Urinary bladder (tissue), 4 donors: ENCODE measurements around the gene COL19A1. TPM values are rescaled to one million over a fixed set of nuclear protein-coding genes. Genes with fewer than 3 reads are reported as not detected.

Source experiments
- DNase-seq: peaks from one replicate; pipeline ENCODE4 v3.0.0-alpha.2; 2015; ENCODE audit errors: extremely low spot score
- H3K27ac ChIP-seq: one replicate; pipeline ENCODE4 v1.5.1; 2013; ENCODE audit warnings: low read depth, mild to moderate bottlenecking, moderate library complexity
- H3K36me3 ChIP-seq: one replicate; pipeline ENCODE4 v1.6.1; 2013; ENCODE audit warnings: mild to moderate bottlenecking, moderate library complexity; ENCODE audit not compliant: insufficient read depth
- H3K4me1 ChIP-seq: one replicate; pipeline ENCODE4 v1.6.1; 2013; ENCODE audit warnings: mild to moderate bottlenecking, moderate library complexity; ENCODE audit not compliant: insufficient read depth
- H3K4me3 ChIP-seq: one replicate; pipeline ENCODE4 v1.5.1; 2013; ENCODE audit warnings: low read depth, low read length
- WGBS: extraction: QIAGEN DNeasy Blood & Tissue Kit; methylation state at CpG from one replicate; pipeline ENCODE4 v1.1.7; 2013; 5-methylcytosine and 5-hydroxymethylcytosine counted together
- polyA plus RNA-seq: library from polyadenylated mRNA; stranded (reverse); fragments of 200-250 nt; gene quantifications from one replicate; pipeline ENCODE4 v1.2.3, GENCODE V29; 2013
- total RNA-seq: library from RNA; depleted of rRNA; stranded (reverse); fragments of >200 nt; gene quantifications from one replicate; pipeline ENCODE4 v1.2.3, GENCODE V29; 2014
- donor health status: healthy with polysubstance abuse.
- donor health status: healthy.

The COL19A1 gene
- total and polyA plus RNA-seq, 2 donors = 4.6 to 29.4 TPM

GRCh38 chr6:70152786-70153185, 286.4 kb downstream of the COL19A1 start:
- no peak for DNase-seq
- no peaks in the 10 kb centered on the region for H3K4me1 ChIP-seq
- H3K36me3 ChIP-seq = no peaks in the 10 kb centered on the region
- 79% methylated on average over 6 of the region's 6 CpGs for WGBS
- H3K4me3 ChIP-seq = no peak overlapping the region
- H3K27ac ChIP-seq = no peak overlapping the region

DNA sequence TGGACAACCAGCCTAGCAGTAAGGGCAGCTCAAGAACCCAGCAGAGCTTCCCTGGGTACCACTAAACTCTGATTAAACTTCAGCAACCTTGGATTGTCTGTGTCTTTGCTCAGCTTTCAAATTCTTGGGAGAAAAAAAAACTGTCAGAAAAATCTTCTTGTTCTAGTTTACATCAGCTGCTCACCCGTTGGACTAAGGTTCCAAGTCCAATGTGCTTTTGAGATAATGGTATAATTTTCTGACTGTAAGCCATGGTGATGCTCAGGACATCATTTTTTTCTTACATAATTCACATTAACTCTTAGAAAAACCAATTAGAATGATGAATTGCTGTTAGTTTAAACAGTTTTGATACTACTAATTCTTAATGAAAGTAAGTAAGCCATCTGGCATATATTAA, 290.7 kb downstream of the COL19A1 start:
- no peaks in the 10 kb centered on the region for H3K36me3 ChIP-seq
- DNase-seq = no peak
- H3K4me1 ChIP-seq = no peaks in the 10 kb centered on the region
- no peak overlapping the region for H3K27ac ChIP-seq
- no peak overlapping the region for H3K4me3 ChIP-seq
- WGBS = 22% methylated on average over 1 of the region's 1 CpG

GRCh38 chr6:70160276-70160675, 293.9 kb downstream of the COL19A1 start:
- no peak overlapping the region for H3K4me3 ChIP-seq
- H3K4me1 ChIP-seq = no peaks in the 10 kb centered on the region
- no peaks in the 10 kb centered on the region for H3K36me3 ChIP-seq
- WGBS = 30% methylated on average over 1 of the region's 1 CpG
- no peak overlapping the region for H3K27ac ChIP-seq
- no peak for DNase-seq

GRCh38 chr6:70162972-70163371, 296.6 kb downstream of the COL19A1 start:
- Histone ChIP-seq H3K27ac (no peak overlapping the region), H3K4me3 (no peak overlapping the region), H3K4me1 (no peaks in the 10 kb centered on the region), H3K36me3 (no peaks in the 10 kb centered on the region)
- 84% methylated on average over 3 of the region's 3 CpGs for WGBS
- DNase-seq = no peak

DNA sequence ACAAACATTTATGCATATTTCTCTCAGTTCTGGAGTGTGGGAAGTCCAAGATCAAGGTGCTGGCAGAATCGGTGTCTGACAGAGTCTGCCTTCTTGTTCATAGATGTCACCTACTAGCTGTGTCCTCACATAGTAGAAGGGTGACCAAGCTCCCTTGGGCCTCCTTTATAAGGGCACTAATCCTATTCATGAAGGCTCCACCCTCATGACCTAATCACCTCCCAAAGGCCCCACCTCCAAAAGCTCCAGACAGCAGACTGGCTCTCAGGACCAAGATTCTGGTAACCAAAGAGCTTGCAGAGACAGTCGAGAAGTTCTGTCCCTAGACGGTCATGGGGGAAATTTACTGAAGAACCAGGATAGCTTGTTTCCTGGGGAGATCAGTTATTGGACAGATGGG, 297.4 kb downstream of the COL19A1 start:
- DNase-seq = no peak
- H3K4me3 ChIP-seq = no peak overlapping the region
- 96% methylated on average over 3 of the region's 3 CpGs for WGBS
- no peaks in the 10 kb centered on the region for H3K36me3 ChIP-seq
- no peak overlapping the region for H3K27ac ChIP-seq
- H3K4me1 ChIP-seq = no peaks in the 10 kb centered on the region

DNA sequence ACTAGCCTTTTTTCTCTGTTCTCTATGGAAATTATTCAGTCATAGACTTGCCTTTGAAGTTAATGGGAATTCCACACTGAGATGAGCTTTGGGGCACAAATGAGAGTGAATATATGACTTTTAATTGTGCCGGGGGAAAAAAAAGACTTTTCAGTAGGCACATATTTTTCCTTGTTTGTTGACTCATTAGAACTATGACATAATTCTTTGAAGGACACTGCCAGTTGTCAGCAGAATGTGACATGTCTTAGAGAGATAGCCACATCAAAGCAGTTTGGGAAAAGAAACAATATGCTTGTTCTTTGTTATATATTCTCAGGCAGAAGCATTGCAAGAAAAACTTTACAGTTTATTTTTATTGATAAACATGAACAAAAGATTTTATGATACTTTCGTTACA, 298.2 kb downstream of the COL19A1 start:
- Histone ChIP-seq H3K36me3 (no peaks in the 10 kb centered on the region), H3K4me3 (no peak overlapping the region), H3K27ac (no peak overlapping the region), H3K4me1 (no peaks in the 10 kb centered on the region)
- 75% methylated on average over 2 of the region's 2 CpGs for WGBS
- no peak for DNase-seq

DNA sequence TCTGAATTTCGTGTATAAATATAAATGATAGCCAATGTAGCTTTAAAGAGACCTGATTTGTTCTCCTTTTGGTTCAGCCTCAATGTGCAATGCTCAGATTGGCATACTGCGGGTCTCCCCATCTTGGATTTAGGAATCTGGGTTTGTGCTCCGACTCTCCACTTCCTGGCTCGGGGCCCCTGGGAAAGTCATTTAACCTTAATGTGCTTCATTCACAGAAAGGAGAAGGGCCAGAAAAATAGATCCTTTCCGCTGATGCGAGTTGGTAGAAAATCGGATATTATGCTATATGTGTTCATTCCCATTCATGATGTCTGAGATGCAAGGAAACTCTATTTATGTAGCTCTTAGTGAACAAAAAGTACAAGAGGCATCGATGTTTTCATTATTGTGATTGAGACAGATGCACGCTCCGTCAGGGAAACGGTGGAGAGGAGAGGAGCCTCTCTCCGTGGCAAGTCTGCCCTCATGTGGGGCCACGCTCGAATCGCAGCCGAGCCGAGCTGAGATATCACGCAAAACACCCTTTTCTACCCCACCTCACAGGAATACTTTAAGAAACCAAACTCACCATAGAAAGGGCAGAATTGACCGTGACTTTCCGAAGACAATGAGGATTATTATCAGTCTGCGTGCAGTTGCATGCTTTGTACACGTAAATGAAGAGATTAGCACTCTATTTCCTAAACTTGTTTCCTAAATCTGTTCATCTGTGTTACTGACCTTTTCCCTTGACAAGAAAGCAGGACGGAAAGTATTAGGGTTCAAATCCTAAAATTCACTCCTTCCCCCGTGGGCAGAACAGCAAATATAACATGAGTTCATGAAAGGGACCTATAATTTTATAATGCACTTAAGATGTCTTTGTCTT, 300.0 kb downstream of the COL19A1 start:
- H3K4me1 ChIP-seq = no peaks in the 10 kb centered on the region
- no peak overlapping the region for H3K4me3 ChIP-seq
- 20% methylated on average over 24 of the region's 24 CpGs for WGBS
- no peak overlapping the region for H3K27ac ChIP-seq
- no peak for DNase-seq
- no peaks in the 10 kb centered on the region for H3K36me3 ChIP-seq

DNA sequence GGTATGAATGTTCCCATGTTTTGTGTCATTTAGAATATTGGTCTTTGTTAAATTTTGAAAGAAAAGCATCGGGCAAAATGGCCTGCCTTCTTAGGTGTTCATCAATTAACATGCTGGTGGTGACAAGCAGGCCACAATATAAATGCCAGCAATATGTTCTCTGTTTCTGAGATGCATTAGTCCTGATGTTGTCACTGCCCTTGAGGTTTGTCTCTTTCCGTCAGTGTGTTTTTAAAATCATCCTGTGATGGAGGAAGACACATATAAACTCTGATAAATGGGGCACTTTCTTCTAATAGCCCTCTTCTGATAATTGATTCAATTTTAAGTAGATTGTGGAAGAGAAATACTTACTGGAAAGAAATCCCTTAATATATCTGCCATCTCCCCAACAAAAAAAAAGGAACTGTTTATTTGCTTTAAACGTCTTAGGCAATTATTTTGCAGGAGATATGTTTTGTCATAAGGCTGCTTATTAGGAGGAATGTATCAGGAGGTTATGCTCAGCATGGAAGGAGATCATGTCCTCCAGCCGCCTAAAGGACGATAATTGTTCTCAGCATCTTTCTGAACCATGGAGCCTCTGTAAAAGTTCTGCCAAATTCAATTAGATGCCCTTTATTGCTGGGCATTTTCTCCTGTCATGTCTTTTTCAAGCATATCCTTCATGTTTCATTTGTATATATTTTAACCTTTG, 302.5 kb downstream of the COL19A1 start:
- WGBS = 80% methylated on average over 5 of the region's 5 CpGs
- Histone ChIP-seq H3K36me3 (no peaks in the 10 kb centered on the region), H3K4me1 (no peaks in the 10 kb centered on the region), H3K4me3 (no peak overlapping the region), H3K27ac (no peak overlapping the region)
- no peak for DNase-seq

- Histone ChIP-seq H3K36me3 (no peaks in the 10 kb centered on the region), H3K27ac (no peak overlapping the region), H3K4me1 (no peaks in the 10 kb centered on the region), H3K4me3 (no peak overlapping the region)
- DNase-seq = no peak
These were observed 304.9 kb downstream of the COL19A1 start for GRCh38 chr6:70171236-70171635.

DNA sequence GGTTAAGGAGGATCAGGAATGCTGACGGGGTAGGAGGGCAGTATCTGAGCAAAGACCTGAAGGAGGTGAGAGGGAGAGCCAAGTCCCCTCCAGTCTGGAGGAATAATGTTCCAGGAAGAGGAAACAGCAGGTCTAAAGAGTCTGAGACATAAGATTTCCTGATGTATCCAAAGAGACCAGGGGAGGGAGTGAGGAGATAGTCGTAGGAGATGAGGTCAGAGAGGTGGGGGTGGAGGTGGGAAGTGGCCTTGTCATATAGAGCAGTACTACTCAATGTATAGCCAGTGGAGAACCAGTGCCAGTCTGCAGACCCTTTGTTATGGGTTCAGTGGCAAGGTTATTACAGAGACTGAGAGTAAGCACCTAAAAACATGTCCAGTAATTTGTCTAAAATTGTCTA, 305.9 kb downstream of the COL19A1 start:
- 62% methylated on average over 2 of the region's 2 CpGs for WGBS
- Histone ChIP-seq H3K27ac (no peak overlapping the region), H3K4me1 (no peaks in the 10 kb centered on the region)

DNA sequence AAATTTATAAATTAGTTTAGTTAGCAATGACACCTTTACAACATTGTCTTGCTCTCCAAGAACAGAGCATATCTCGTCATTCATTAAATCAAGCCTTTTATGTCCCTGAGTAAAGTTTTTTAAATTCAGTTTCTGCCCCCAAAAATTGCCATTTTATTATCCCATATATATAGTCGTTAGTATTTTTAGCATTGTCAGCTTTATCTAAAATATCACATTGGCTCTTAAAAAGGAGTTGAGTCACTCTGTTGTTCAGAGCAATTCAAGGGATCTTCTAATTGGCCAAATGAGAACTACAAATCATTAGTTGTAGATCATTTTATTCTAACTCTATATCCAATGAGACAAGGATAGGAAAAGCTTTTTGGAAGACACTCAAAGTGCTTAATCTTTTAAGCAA, 309.4 kb downstream of the COL19A1 start:
- Histone ChIP-seq H3K36me3 (no peaks in the 10 kb centered on the region), H3K4me1 (no peaks in the 10 kb centered on the region), H3K27ac (no peak overlapping the region), H3K4me3 (no peak overlapping the region)
- DNase-seq = no peak
- 76% methylated on average over 2 of the region's 2 CpGs for WGBS

More for the DNA sequence above, 305.9 kb downstream of the COL19A1 start:
- no peak for DNase-seq
- no peak overlapping the region for H3K4me3 ChIP-seq
- no peaks in the 10 kb centered on the region for H3K36me3 ChIP-seq

DNA sequence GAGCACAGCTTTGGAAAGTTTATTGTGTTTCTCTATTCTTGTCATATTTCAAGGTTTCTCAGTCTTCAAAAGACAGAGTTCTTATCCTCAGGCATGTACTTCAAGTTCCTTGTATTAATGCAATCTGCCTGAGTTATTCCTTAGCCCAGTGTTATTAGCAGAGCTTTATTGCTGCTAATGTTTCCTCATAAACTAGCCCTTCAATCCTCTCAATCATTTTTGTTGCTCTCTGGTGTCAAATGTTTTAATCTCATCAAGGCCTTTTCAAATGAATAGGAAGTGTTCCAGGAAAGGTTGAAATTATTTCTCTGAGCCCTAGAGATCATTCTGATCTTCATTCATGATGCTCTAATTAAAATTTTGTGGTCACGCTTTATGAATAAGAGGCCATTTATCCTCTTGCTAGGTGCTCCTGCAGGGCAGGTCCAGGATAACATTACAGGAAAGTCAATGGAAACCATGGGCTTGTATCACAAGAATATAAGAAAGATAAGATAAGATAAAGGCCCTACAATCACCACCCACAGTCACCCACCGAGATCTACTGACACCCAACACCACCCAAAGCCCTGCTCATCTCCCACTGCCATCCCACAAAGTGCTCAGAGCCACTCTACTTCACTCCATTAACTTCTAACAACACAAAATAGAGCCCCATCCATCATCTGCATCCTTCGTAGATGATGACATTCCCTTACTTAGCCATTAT, 310.6 kb downstream of the COL19A1 start:
- Histone ChIP-seq H3K4me1 (no peaks in the 10 kb centered on the region), H3K4me3 (no peak overlapping the region), H3K27ac (no peak overlapping the region), H3K36me3 (no peaks in the 10 kb centered on the region)
- 82% methylated on average over 3 of the region's 3 CpGs for WGBS
- DNase-seq = no peak

- Histone ChIP-seq H3K36me3 (no peaks in the 10 kb centered on the region), H3K4me3 (no peak overlapping the region), H3K4me1 (no peaks in the 10 kb centered on the region), H3K27ac (no peak overlapping the region)
- 92% methylated on average over 2 of the region's 2 CpGs for WGBS
- no peak for DNase-seq
These were observed 314.0 kb downstream of the COL19A1 start for GRCh38 chr6:70180183-70180900.
